ENCODE data around the gene TMEM144. TPM values are rescaled to one million over a fixed set of nuclear protein-coding genes. Genes with fewer than 3 reads are reported as not detected.
A peak's percentile ranks its signal among the peaks of the same experiment; 100 is the strongest.
"Not testable (repeated sequence)": the region's sequence is repeated elsewhere in the genome, so short reads cannot be mapped to it uniquely, and the experiment has no call there.

TMEM144 gene
- total RNA-seq, 1 donor from 2014 or later: 4.4 TPM

- DNase-seq: no peak
Observed at GRCh38 chr4:158236304-158237030, 26.2 kb downstream of the TMEM144 start.

DNA sequence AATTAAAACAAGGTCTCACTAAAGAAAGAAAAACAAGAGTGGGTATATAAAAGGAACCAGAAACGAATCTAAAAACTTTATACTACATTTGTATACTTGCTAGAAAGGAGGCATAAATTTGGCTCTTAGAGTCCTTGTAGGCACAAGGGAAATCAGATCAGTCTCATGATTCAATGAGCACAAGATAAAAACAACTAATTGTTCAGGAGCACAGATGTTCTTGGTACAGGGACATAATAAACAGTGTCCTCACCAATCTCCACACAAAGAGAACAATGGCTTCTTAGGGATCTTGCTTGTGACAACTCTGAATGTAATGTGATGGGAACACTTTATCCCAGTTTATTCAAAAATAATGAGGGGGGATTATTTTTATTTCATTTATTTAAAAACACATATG is 28.3 kb downstream of the TMEM144 start:
- DNase-seq: no peak

GRCh38 chr4:158239196-158239595 is 28.9 kb downstream of the TMEM144 start:
- DNase-seq: no peak

DNA sequence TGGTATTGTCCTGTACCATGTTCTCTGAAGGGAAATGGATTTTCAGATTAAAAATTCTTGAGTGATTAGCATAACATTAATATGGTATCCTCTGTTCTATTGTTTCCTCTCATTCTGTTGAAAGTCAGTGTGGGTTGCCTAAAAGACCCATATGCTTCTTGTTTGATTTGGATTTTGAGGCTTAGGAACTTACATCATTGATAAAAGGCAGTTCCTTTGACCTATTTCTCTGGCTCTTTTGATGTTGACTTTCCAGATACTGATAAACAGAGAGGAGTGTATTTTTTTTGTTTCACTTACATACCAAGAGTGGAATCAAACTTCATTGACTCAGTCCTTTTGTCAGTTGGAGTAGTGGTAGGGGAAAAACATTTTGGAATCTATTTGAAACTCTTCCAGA is 32.8 kb downstream of the TMEM144 start:
- no peak for DNase-seq

- no peak for DNase-seq
Observed at GRCh38 chr4:158250321-158250720, 40.0 kb downstream of the TMEM144 start.

DNA sequence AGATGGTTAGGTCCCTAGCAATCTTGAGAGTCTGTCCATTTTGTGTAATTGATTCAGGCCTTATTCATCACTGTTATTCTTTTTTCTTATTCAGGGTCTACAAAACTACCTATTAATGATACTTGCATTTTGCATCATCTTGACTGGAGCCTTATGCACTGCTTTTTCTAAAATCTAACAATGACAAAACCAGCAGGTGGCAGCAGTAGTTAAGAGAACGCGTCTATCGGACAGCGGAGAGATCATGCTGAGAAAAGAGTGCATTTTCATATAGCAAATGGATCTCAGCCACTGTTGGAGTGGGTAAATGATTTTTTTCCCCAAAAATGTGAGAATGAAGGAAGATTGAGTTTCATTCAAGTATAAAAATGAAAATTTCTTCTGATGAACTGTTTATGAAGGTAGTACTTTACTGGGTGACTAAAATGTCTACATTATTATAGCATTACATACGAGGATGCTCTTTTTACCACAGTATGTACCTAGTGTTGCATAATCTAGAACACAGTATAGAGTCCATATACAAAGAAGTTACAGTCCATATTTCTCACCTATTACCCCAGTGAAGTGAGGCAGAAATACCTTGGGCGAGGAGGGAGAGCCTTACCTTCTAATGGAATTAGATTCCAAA is 43.2 kb downstream of the TMEM144 start:
- peak; percentile 53 for DNase-seq

- no peak for DNase-seq
Observed at GRCh38 chr4:158254292-158254691, 44.0 kb downstream of the TMEM144 start.

DNA sequence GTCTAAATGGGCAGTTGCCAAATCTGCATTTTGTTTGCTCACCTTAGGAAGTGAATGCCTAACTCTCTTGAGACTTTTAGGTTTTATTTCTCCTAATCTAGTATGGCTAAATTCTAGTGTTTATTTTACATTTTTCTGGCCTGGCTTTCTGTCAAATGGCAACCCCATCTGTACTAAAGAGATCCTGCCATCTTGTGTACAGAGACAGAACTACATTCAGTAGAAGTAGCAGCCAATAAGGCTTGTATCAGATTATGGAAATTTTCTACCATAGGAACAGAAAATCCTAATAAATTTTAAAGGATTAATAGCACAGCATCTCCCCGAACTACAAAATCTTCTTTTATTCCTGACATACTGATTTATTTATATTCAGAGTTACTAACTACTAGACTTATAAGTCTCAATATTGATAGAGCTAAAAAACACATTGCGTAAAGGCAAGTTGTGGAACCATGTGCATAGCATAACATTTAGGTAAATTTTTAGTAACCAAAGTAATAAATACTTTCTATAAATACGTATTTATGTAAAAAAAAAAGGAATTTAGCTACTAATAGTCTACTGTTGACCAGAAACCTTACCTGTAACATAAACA is 45.5 kb downstream of the TMEM144 start:
- DNase-seq: no peak

DNA sequence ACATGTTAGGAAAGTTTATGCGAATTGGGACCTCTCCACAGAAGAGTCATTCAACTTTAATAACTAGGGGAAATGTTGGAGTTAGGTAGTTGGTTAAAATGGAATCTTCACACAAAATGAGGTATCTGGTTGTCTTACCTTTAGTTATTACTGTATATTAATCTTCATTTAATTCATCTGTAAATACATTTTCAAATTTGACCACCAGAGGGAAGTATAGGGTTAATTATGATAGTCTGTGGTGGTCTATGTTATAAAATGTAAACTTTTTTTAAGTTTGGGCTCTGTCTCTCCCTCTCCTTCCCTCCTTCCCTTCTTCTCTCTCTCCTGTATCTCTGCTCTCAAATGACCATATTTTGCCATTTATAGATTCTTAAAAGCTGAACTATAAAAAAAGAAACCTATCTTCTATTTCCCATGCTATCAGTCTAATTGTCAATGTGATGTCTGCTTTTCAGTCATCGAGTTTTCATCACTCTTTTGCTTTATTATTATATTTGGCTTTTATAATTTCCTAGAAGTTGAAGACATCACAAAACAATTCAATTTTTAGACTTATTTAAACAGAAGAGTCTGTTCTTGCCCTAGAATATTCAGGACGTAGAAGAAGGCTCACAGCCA is 49.8 kb downstream of the TMEM144 start:
- DNase-seq: no peak

GRCh38 chr4:158261480-158261879 is 51.2 kb downstream of the TMEM144 start:
- no peak for DNase-seq

DNA sequence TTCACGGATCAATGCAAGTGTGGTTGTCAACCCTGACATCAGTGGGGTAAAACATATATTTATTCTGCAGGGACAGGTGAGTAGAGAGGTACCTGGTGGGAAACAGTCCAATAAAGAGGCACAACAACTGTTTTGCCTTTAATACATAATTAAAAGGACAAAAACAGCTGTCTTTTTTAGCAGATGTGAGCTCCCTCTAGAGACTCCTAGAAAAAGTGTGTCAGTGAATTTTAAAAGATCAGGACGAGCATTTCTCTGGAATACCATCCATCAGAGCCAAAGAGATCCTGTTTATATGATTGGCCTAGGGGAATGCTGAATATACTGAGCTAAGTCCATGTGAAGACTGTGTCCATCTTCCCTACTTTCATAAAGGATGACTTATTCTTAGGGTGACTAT is 58.3 kb downstream of the TMEM144 start:
- no peak for DNase-seq

- no peak for DNase-seq
Observed at GRCh38 chr4:158274636-158275035, 64.3 kb downstream of the TMEM144 start.

- no peak for DNase-seq
Observed at GRCh38 chr4:158277558-158277957, 67.3 kb downstream of the TMEM144 start.

GRCh38 chr4:158279052-158279451 is 68.8 kb downstream of the TMEM144 start:
- not testable (repeated sequence) for DNase-seq

GRCh38 chr4:158280856-158281255 is 70.6 kb downstream of the TMEM144 start:
- no peak for DNase-seq

GRCh38 chr4:158282252-158282651 is 72.0 kb downstream of the TMEM144 start:
- DNase-seq: no peak

GRCh38 chr4:158285429-158286216 is 75.3 kb downstream of the TMEM144 start:
- no peak for DNase-seq

GRCh38 chr4:158290912-158291311 is 80.6 kb downstream of the TMEM144 start:
- DNase-seq: no peak

DNA sequence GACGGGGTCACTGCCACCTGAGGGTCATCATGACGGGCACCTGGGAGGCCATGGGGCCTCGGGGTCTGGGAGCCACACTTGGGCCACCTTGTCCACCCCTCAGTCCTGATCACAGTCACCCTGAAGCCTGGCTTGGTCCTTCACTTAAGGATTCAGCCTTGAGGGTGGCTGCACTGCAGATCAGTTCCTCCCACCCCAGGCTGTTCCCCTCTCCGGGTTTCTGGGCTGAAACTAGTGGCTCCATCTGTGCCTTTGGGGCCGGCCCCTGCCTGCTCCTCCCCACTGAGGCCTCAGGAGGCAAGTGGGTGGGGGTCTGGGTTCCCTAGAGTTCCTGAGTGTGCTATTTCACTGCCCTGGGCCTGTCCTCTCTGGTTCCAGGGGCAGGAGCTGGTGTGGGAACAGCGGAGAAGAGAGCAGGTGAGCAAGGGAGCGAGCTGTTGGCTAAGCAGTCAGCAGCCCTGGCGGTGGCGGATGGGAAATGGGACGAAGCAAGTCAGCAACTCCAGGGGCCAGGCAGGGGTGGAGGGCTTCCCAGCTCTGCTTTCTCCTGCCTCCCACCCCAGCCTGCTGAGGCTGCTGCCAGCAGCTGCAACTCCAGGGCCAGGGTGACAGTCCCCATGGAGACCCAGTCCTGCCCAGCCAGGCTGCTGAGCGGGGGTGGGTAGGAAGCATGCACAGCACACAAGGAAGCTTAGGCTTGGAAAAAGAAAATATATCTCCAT is 81.2 kb downstream of the TMEM144 start:
- no peak for DNase-seq

DNA sequence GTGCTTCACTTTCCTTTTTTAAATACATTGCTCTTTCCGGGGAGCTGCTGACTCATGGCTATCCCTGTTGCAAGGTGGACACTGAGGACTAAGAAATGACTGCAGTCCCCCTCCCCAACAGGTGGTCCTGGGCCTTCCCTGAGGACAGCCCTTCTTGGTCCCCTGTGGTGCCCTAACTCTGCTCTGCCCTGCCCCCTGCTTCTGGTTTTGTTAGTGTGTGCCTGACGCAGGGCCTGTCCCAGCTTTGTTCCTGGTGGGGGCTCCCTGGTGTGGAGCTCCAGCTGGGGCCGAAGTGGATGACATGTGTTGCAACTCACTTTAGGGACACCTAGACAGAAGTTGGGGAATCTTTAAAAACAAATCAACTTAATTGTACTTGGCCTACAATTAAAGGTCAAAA is 81.9 kb downstream of the TMEM144 start:
- DNase-seq: no peak

DNA sequence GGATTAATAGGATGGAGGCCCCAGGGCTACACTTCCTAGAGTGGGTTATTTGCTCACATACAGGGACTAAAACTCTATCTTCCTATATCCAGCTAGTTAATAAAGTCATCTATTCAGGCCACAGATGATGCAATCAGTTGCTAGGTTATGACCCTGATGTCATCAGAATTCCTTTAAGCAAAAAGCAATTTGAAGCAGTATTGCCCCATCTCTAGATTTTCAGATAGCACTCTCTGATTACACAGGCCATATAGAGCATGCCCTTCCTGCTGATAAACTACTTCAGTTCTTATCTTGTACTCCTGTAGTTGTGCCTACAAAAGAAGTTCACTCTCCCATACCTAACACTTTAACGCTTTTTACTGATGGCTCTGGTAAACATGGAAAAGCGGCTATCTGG is 84.8 kb downstream of the TMEM144 start:
- no peak for DNase-seq

DNA sequence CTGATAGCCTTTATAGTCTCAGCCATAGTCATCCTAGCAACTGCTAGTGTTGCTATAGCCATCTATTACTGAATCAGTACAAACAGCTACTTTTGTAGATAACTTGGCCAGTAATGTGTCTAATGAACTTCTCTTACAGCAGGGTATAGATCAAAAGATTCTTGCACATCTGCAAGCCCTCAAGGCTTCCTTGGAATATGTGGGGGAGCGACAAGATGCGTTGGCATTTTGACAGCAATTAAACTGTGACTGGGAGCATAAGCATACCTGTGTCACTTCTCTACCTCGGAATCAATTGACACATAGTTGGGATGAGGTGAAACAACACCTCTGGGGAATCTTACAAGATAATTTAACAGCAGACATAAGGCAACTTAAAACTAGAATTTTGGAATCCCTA is 87.6 kb downstream of the TMEM144 start:
- DNase-seq: no peak

Data from skin of body (tissue), 2 donors.